A673 (cell line): Measurements from ENCODE around the gene EDNRA. TPM values are rescaled to one million over a fixed set of nuclear protein-coding genes. Genes with fewer than 3 reads are reported as not detected.
A peak's percentile ranks its signal among the peaks of the same experiment; 100 is the strongest.

ENCODE experiments used
- BruUV-seq: library from RNA; stranded (reverse); fragments of 400-500 nt; replicated peaks from 2 replicates; lab custom pipeline; 2021; lab: Mats Ljungman, UMichigan
- CTCF ChIA-PET: fragments of 300-600 bp; sonication (Branson Sonifier 250); formaldehyde crosslinking; loops from one replicate; lab custom pipeline; 2022; ENCODE audit warnings: antibody characterized with exemption; lab: Charles Lee
- POLR2A ChIA-PET: fragments of 300-600 bp; sonication (Branson Sonifier 250); formaldehyde crosslinking; loops from one replicate; lab custom pipeline; 2022; ENCODE audit warnings: antibody characterized with exemption; ENCODE audit not compliant: low non-redundant PET; lab: Charles Lee
- DNase-seq: peaks from one replicate; pipeline ENCODE4 v3.0.0-alpha.2; 2015; ENCODE audit warnings: low spot score
- H3K27ac ChIP-seq: fragments of 200-600 bp; sonication (generic); 2 replicates; pipeline ENCODE4 v1.5.1; 2016; ENCODE audit warnings: mixed run types, low read depth, mild to moderate bottlenecking, mixed read lengths, antibody characterized with exemption, low read length; ENCODE audit not compliant: poor library complexity, severe bottlenecking
- H3K27me3 ChIP-seq: fragments of 200-600 bp; sonication (generic); replicated peaks from 2 replicates; pipeline ENCODE4 v1.6.1; 2017; ENCODE audit warnings: mixed run types, low read depth, mild to moderate bottlenecking, mixed read lengths, antibody characterized with exemption, low read length; ENCODE audit not compliant: insufficient read depth, poor library complexity
- H3K36me3 ChIP-seq: fragments of 200-600 bp; sonication (generic); 2 replicates; pipeline ENCODE4 v1.6.1; 2016; ENCODE audit warnings: mixed run types, mild to moderate bottlenecking, mixed read lengths, antibody characterized with exemption, low read length; ENCODE audit not compliant: insufficient read depth, poor library complexity, severe bottlenecking
- H3K4me1 ChIP-seq: fragments of 200-600 bp; sonication (generic); 2 replicates; pipeline ENCODE4 v1.6.1; 2017; ENCODE audit warnings: mixed run types, mild to moderate bottlenecking, mixed read lengths, antibody characterized with exemption, low read length; ENCODE audit not compliant: insufficient read depth, poor library complexity, severe bottlenecking
- H3K4me3 ChIP-seq: fragments of 200-600 bp; sonication (generic); 2 replicates; pipeline ENCODE4 v1.5.1; 2016; ENCODE audit warnings: low read depth, mixed run types, mild to moderate bottlenecking, mixed read lengths, low read length; ENCODE audit not compliant: poor library complexity, severe bottlenecking
- H3K9me3 ChIP-seq: fragments of 200-600 bp; sonication (generic); 2 replicates; pipeline ENCODE4 v1.6.1; 2016; ENCODE audit warnings: mixed run types, low read depth, mild to moderate bottlenecking, mixed read lengths, antibody characterized with exemption, low read length; ENCODE audit not compliant: poor library complexity, severe bottlenecking
- CTCF ChIP-seq: fragments of 300-800, 200-600 bp; sonication (generic); conservative IDR thresholded peaks from 2 replicates; pipeline ENCODE4 v1.5.1; 2017; ENCODE audit warnings: low read depth, mild to moderate bottlenecking, antibody characterized with exemption, low read length, moderate library complexity, mixed read lengths
- EZH2 ChIP-seq: fragments of 200-600 bp; sonication (generic); IDR thresholded peaks from 2 replicates; pipeline ENCODE4 v1.6.1; 2017; ENCODE audit warnings: borderline replicate concordance, low read depth, mild to moderate bottlenecking, mixed read lengths, antibody characterized with exemption, low read length; ENCODE audit not compliant: poor library complexity, severe bottlenecking
- intact Hi-C: fragments of 100-400 bp; cut with micrococcal nuclease; formaldehyde crosslinking; loops from one replicate; pipeline ENCODE4 v1.10.0; 2022; ENCODE audit not compliant: unreplicated experiment
- total RNA-seq: library from RNA; stranded (reverse); gene quantifications from 2 replicates; pipeline ENCODE4 v1.2.3, GENCODE V29; 2021

EDNRA gene
- total RNA-seq, 1 experiment from 2014 or later: 23.9 TPM

DNA sequence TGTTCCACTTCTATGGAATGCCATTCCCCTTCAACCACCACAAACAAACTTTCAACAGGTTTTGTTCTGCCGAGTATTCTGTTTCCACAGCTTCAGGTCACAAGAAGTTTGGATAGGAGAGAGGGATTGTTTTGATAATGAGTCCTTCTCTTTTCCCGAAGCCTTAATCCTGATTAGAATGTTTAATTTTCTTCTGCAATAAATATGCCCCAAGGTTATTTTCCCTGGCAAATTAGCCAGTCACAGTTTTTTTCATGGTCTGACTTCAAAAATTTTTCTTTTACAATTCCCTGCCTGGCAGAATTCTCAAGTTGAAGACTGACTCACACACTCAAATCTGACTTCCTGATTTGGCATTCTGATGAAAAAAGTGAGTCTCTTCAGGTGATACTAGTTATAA lies 33.1 kb upstream of the EDNRA start:
- no peak for DNase-seq
- TF ChIP-seq CTCF (no peak), EZH2 (no peak)
- BruUV-seq: no TSS peak
- H3K9me3 ChIP-seq: no peaks in the 10 kb centered on the region
- ChIA-PET CTCF (no interaction called here), POLR2A (interaction anchor here (0.6 kb wide), 1 partner anchor 925 kb away, joined by 3 read pairs; no protein-coding TSS in a partner anchor)
- H3K27me3 ChIP-seq: no peaks in the 10 kb centered on the region
- no peak overlapping the region for H3K27ac ChIP-seq
- H3K4me1 ChIP-seq: no peaks in the 10 kb centered on the region
- intact Hi-C loops: no loop called here
- no peak overlapping the region for H3K4me3 ChIP-seq
- no peaks in the 10 kb centered on the region for H3K36me3 ChIP-seq

GRCh38 chr4:147453561-147454141 lies 27.2 kb upstream of the EDNRA start:
- peak; percentile 43 for DNase-seq
- Histone ChIP-seq H3K4me3 (no peak overlapping the region), H3K27me3 (no peaks in the 10 kb centered on the region), H3K4me1 (no peaks in the 10 kb centered on the region), H3K36me3 (no peaks in the 10 kb centered on the region), H3K9me3 (no peaks in the 10 kb centered on the region), H3K27ac (no peak overlapping the region)
- no peak for TF ChIP-seq CTCF
- TF ChIP-seq EZH2: no peak
- CTCF ChIA-PET: no interaction called here
- POLR2A ChIA-PET: interaction anchor here (0.6 kb wide), 2 partner anchors 154 to 313 kb away, joined by 3 to 4 read pairs; no protein-coding TSS in a partner anchor
- intact Hi-C loops: no loop called here
- no TSS peak for BruUV-seq

DNA sequence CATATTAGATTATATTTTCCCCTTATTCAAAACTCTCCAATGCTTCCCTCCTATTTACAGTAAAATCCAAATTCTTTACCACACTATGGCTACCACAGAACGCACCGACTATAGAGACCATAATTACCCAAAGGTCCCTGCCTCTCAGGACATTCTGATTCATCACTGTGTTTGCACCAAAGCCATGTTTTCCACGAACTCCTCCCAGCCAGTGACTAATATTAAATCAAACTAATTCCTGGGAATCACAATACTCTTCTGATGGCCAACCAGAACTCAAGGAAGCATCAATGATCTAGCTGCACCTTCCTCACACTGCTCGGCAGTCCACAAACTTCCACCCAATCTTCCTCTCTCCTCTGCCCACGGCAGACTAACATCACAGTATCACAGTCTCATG lies 24.2 kb upstream of the EDNRA start:
- no peak for DNase-seq
- POLR2A ChIA-PET: no interaction called here
- CTCF ChIA-PET: no interaction called here
- no peak overlapping the region for H3K27ac ChIP-seq
- no peaks in the 10 kb centered on the region for H3K4me1 ChIP-seq
- H3K4me3 ChIP-seq: no peak overlapping the region
- no peaks in the 10 kb centered on the region for H3K27me3 ChIP-seq
- intact Hi-C loops: no loop called here
- TF ChIP-seq CTCF (no peak), EZH2 (no peak)
- H3K9me3 ChIP-seq: no peaks in the 10 kb centered on the region
- H3K36me3 ChIP-seq: no peaks in the 10 kb centered on the region
- no TSS peak for BruUV-seq
